CMK (cell line): ENCODE results near the gene CA10.

Experiments
- DNase-seq: peaks from one replicate; pipeline ENCODE4 v3.0.0-alpha.2; 2010; ENCODE audit warnings: low read depth

CA10 gene

GRCh38 chr17:51946311-51946710, 212.2 kb downstream of the CA10 start:
- DNase-seq, result no peak

DNA sequence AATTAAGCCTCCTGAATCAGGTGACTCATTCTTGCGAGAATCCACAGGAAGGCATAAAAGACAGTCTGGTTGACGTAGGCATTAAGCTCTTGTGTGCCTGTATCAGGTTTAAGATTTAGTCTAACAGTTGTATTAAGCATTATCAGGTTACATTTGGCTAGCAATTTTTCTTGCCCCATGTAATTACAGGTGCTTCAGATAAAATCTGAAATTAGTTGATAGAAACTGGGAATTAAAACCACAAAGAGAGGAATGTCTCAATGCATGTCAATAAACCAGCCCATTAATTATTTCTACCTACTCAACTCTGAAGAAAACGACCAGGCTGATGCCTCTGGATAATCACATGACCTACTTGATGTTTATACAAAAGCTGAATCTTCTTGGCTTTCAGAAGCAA, 217.2 kb downstream of the CA10 start:
- DNase-seq, result no peak

DNA sequence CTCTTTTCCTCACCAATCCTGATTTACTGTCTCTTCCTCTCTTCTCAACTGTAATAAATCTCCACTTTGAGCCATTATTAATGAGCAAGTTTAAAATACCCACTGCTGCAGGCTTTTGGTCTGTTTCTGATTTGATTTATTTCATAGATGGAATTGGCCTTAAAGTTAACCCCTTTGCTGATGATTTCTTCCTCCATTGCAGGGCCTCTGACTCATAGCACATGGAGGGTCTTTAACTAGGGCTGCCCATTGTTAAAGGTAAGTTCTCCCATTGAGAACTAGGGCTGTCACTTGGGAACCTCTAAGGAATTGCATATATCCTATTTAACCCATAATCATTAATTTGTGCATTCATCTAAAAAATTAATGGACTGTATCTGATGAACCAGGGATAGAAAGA, 221.2 kb downstream of the CA10 start:
- DNase-seq, result no peak

- DNase-seq, result no peak
Measured at GRCh38 chr17:51935477-51935876, 223.0 kb downstream of the CA10 start.

GRCh38 chr17:51933647-51934046, 224.9 kb downstream of the CA10 start:
- DNase-seq, result no peak

- no peak for DNase-seq
Measured at GRCh38 chr17:51926448-51926847, 232.1 kb downstream of the CA10 start.

DNA sequence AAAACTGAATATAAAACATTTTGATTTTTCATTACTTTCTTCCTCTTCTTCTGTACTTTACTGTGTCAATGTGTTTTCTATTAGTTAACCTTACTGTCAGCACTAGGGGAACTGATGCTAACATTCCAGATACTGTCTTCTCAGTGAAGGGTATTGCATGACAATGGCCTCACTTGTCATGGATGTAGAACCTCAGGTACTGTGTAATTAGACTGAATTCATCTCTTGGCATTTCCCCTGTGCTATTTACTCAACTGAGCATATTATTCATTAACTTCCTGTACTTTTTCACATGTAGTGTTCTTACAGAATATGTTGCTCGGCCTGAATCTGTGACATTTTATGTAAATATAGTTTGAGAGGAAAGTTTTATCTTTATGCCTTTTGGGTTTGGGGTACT, 237.0 kb downstream of the CA10 start:
- no peak for DNase-seq

DNA sequence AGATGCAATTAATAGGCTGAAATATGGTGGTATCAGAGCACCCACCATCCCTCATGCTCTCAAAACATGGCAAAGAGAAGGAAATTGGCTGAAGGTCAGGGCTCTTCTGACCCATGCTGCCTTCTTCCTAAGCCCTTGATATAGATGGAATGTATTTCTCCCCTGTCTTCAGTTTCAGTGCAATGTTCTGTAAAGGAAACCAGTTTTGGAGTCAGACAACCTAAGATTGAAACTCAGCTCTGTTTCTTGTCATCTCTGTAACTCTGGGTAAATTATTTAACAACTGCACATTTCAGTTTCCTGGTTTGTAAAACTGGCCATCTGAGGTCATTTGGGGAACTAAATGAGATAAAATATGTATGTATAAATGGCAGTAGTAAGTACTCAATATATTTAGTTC, 243.9 kb downstream of the CA10 start:
- DNase-seq, result no peak

DNA sequence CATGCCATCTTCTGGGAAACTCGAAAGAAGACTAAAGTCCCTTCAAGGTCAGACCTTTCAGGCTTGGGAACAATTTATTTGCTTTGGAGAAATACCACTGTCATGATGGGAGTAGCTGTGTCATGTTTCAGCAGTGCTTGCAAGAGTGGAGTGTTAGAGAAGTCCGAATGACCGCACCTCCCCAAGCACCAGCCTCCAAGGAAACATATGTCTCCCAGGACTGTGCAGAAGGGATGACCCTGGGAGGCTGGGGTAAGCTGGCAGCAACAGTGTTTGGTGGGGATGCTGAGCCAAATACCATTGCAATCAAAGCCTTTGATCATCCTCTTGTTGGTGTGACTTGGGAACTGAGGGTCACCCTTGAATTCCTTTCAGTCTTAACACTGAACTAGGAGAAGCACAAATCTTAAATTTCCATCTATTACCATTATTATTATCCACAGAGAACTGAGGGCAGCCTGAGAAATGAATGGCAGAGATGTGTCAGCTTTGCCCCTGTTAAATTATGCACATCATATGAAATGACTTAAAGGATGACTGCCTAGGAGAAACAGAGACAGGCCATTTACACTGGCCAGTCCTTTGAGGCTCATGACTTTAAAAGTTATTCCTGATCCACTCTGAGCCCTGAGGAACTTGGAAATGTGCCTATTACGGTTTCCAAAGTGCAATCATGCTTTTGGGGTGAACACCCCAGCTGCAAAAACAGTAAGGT, 244.9 kb downstream of the CA10 start:
- DNase-seq, result no peak

GRCh38 chr17:51912939-51913338, 245.6 kb downstream of the CA10 start:
- no peak for DNase-seq

DNA sequence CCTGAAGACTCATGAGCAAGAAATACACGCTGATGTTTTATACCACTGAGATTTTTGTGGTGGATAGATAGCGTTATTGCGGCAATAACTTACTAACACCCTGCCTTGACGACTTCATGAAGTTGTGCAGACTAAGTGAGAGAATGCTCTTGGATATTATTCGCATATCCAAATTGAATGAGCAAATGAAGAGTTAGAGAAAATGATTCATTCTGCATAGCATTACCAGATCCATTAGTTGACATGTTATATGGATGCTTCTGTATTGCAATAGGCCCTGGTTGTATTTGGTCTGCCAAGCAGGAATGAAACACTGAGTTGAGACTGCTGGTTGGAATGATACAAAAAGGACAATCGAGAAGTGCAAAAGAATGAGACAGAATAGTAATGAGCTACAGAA, 247.3 kb downstream of the CA10 start:
- no peak for DNase-seq

DNA sequence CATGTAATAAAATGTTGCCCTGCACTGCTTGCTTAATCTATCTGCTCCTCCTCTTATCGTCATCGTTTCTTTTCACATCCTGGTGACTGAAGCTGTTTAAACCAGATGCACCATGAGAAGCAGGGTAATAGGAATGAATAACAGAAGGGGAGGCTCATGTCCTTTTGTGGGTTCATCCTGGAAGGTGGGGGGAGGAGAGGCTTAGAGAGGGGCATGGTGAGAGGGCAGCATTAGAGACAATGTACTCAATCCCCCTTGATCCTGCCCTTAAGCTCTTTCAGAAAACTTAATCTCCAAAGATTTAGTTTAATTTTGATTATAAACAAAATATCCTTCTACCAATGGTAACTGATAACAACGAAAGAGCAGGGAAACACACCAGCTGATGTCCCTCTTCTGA, 248.5 kb downstream of the CA10 start:
- no peak for DNase-seq

DNA sequence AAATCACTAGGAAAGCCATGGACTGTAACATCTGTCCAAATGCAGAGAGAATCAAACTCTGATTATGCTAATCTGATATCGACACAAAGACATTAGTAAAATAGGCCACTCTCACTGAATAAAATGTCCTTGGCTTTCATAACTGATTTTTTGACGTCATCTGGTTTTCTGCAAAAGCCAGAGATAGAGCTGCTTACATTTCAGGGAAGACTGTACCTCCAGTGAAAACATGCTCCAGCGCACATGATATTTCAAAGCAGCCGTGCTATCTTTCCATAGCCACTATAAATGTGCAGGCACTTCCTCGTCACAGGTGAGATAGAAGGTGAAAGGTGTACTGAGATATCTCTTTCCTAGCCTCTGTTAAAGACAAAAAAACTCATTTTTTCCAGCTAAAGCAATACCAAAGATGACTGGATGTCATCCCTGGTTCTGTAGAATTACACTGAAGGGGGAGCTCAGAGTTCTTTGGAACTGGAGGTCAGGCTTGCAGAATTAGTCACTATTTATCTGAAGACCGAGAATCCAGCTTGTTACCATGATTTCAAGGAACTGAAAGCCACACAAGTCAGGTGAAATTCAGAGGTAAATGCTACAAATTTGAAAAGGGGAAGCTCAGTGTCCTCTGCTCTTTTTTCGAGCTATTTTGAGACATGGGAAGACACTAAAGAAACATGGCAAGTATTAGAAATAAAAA, 249.5 kb downstream of the CA10 start:
- DNase-seq, result no peak

- DNase-seq, result no peak
Measured at GRCh38 chr17:51907041-51907440, 251.5 kb downstream of the CA10 start.

GRCh38 chr17:51904379-51904778, 254.1 kb downstream of the CA10 start:
- DNase-seq, result no peak

GRCh38 chr17:51901242-51901641, 257.3 kb downstream of the CA10 start:
- DNase-seq, result no peak

DNA sequence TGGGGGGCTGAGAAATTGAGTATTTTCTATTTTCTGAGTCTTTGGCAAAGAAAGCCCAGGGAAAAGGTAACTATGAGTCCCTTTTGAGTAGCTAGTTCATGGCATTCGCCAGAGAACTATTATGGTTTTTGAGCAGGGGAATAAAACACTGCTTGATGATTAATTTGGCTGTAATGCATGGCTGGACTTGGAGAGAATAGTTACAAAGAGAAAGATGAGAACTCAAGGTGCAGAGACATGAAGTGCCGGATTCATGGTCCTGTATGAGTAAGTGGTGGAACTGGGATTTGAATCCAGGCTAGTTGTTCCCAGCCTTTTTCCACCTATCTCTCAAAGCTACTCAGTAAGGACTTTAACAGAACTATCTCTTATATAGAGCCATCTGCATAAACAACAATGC, 266.6 kb downstream of the CA10 start:
- no peak for DNase-seq

DNA sequence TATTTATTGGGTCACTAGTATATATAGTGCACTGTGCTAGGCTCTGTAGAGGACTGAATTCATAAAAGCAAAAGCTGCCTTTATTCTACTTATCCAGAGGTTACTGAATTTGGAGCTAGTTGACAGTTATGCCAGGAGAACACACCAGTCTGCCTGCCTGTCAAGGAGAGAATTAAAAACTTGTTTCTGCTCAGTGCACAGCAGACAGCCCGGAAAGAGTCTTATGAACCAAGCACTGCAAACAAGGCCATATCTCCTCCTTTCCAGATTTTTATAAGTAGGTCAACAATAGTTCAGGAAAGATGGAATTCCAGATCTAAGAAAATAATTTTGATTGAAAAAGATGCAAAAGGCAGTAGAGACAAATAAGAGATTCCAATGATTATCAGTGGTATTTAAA, 267.8 kb downstream of the CA10 start:
- no peak for DNase-seq

GRCh38 chr17:51888816-51889215, 269.7 kb downstream of the CA10 start:
- DNase-seq, result no peak

GRCh38 chr17:51876986-51877385, 281.5 kb downstream of the CA10 start:
- DNase-seq, result no peak

GRCh38 chr17:51873302-51873701, 285.2 kb downstream of the CA10 start:
- DNase-seq, result no peak

- no peak for DNase-seq
Measured at GRCh38 chr17:51869387-51869786, 289.1 kb downstream of the CA10 start.

GRCh38 chr17:51860954-51861561, 297.5 kb downstream of the CA10 start:
- DNase-seq, result peak; percentile 5
